A673 (cell line): ENCODE measurements around the gene FETUB.

Experiments used
- CTCF ChIP-seq: fragments of 300-800, 200-600 bp; sonication (generic); conservative IDR thresholded peaks from 2 replicates; pipeline ENCODE4 v1.5.1; 2017; ENCODE audit warnings: low read depth, mild to moderate bottlenecking, antibody characterized with exemption, low read length, moderate library complexity, mixed read lengths
- EZH2 ChIP-seq: fragments of 200-600 bp; sonication (generic); IDR thresholded peaks from 2 replicates; pipeline ENCODE4 v1.6.1; 2017; ENCODE audit warnings: borderline replicate concordance, low read depth, mild to moderate bottlenecking, mixed read lengths, antibody characterized with exemption, low read length; ENCODE audit not compliant: poor library complexity, severe bottlenecking

DNA sequence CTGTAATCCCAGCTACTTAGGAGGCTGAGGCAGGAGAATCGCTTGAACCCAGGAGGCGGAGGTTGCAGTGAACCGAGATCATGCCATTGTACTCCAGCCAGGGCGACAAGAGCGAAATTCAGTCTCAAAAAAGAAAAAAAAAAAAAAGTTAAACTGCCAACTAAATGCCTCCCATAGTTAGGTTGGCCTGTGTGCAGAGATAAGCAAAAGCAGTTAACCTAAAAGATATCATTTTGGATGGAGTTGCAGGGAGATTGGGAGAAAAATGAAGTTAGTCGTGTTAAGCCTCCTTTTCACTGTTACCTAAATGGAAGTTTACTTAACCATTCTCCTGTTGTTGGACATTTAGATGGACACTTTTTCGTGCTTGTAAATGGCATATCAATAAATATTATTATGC, 11.4 kb upstream of the FETUB start:
- TF ChIP-seq CTCF (no peak), EZH2 (no peak)
